Right lobe of liver (tissue), 6 donors: ENCODE measurements around the gene LRRC45. TPM values are rescaled to one million over a fixed set of nuclear protein-coding genes. Genes with fewer than 3 reads are reported as not detected.

ENCODE experiments used
- ATAC-seq, 4 donors: fragments of 200-7000 bp; cut with Tn5 transposase; one replicate each; pipeline ENCODE4 v1.9.1; 2020; ENCODE audit warnings: mild to moderate bottlenecking in 4 of 4, moderate library complexity in 4 of 4
- DNase-seq, 3 donors: peaks; one replicate each; pipeline ENCODE4 v3.0.0-alpha.2; 2020
- H3K27ac ChIP-seq, 3 donors: fragments of 200-600 bp; one replicate each; pipeline ENCODE4 v1.8.0; 2022
- H3K27me3 ChIP-seq, 2 donors: fragments of 200-600 bp; one replicate each; pipeline ENCODE4 v1.8.0; 2022
- H3K36me3 ChIP-seq, 4 donors: fragments of 200-600 bp; sonication (generic) in 1 of 4; one replicate each; pipeline versions ENCODE4 v1.5.1 to v1.8.0; 2017 to 2022; ENCODE audit warnings: control low read depth in 1 of 4
- H3K4me1 ChIP-seq, 4 donors: fragments of 200-600 bp; sonication (generic) in 1 of 4; one replicate each; pipeline versions ENCODE4 v1.5.1 to v1.8.0; 2017 to 2022; ENCODE audit warnings: control low read depth in 1 of 4
- H3K4me3 ChIP-seq, 3 donors: fragments of 200-600 bp; one replicate each; pipeline ENCODE4 v1.8.0; 2022
- H3K9me3 ChIP-seq, 4 donors: fragments of 200-600 bp; sonication (generic) in 1 of 4; one replicate each; pipeline versions ENCODE4 v1.5.1 to v1.8.0; 2017 to 2022; ENCODE audit warnings: control low read depth in 1 of 4
- POLR2A ChIP-seq: fragments of 450-650 bp; IDR thresholded peaks from one replicate; pipeline ENCODE4 v1.6.1; 2017; ENCODE audit warnings: antibody characterized with exemption, mild to moderate bottlenecking
- WGBS: methylation state at CpG from one replicate; pipeline ENCODE4 v1.1.6; 2018; ENCODE audit warnings: low coverage, low lambda C conversion rate; ENCODE audit not compliant: insufficient coverage; ENCODE audit errors: missing lambda C conversion rate; 5-methylcytosine and 5-hydroxymethylcytosine counted together
- intact Hi-C, 2 donors: fragments of 100-400 bp; cut with DNase I; formaldehyde crosslinking; loops; one replicate each; pipeline versions ENCODE4 v1.11.2 to v1.14.1; 2022
- total RNA-seq, 6 experiments: library from RNA; depleted of rRNA in 2 of 6; stranded (reverse); fragments of >200 nt in 2 of 6; fragmentation: NEBNext Ultra II Directional in 3 of 6; extraction: Animal tissue kit (Norgen Biotek cat#: 25700) in 3 of 6; gene quantifications; one replicate each; pipeline versions ENCODE4 v1.1.0 to v1.2.4, GENCODE V29; 2016 to 2023
- TF ChIP-seq, protein P1 (sequence below), 4 donors: fragments of 200-600 bp in 3 of 4; fragments of 450-650 bp in 1 of 4; IDR thresholded peaks; one replicate each; pipeline versions ENCODE4 v1.5.1 to v1.8.0; 2016 to 2022; ENCODE audit warnings: antibody characterized with exemption in 4 of 4, mild to moderate bottlenecking in 2 of 4
- donor health status: DM: no; HTN: yes; CAD: no.
- donor health status: DM: no; HTN: no; CAD: no.
- donor health status: DM: no; HTN: no; CAD: no.
- donor health status: DM: no; HTN: yes; CAD: no.
- donor health status: DM: no; HTN: yes; CAD: no.

Gene LRRC45
- total RNA-seq, 6 experiments from 2014 or later: 4.9 to 15.6 (median 11.9) TPM

DNA sequence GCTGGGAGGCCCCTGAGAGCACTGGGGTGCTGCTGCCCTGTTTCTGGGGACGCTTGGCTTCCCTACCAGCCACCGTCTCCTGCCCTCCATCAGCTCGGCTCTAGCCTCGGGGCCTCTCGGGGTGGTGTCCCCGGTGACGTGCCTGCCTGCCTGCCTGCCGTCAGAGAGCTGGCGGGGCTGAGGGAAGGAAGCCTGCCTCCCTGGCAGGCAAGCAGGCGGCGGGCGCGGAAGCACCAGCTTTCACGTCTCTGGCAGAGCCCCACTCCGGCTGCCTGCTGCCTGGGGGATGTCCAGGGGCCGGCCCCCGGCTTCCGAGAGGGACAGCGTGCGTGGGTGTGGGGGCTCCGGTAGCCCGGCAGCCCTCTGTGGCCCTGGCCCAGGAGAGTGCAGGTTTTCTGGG is 9.8 kb upstream of the LRRC45 start:
- H3K36me3 ChIP-seq: peaks cover 0 to 17% (median 0%) of the 10 kb centered on the region in 4 donors
- intact Hi-C loops: loop anchor here in 1 of 2 donors (10.0 kb wide), 1 partner anchor 129 kb away; no protein-coding TSS in a partner anchor
- ATAC-seq (no peak), DNase-seq (no peak)
- H3K4me1 ChIP-seq: no peaks in the 10 kb centered on the region
- H3K27ac ChIP-seq: no peak overlapping the region
- WGBS: no CpG with 5 or more reads among the region's 22 CpGs
- H3K9me3 ChIP-seq: no peaks in the 10 kb centered on the region
- H3K27me3 ChIP-seq: no peaks in the 10 kb centered on the region
- H3K4me3 ChIP-seq: no peak overlapping the region
- TF ChIP-seq, protein P1, sequence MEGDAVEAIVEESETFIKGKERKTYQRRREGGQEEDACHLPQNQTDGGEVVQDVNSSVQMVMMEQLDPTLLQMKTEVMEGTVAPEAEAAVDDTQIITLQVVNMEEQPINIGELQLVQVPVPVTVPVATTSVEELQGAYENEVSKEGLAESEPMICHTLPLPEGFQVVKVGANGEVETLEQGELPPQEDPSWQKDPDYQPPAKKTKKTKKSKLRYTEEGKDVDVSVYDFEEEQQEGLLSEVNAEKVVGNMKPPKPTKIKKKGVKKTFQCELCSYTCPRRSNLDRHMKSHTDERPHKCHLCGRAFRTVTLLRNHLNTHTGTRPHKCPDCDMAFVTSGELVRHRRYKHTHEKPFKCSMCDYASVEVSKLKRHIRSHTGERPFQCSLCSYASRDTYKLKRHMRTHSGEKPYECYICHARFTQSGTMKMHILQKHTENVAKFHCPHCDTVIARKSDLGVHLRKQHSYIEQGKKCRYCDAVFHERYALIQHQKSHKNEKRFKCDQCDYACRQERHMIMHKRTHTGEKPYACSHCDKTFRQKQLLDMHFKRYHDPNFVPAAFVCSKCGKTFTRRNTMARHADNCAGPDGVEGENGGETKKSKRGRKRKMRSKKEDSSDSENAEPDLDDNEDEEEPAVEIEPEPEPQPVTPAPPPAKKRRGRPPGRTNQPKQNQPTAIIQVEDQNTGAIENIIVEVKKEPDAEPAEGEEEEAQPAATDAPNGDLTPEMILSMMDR (IDR thresholded peaks at IDR 0.05): no peak
- TF ChIP-seq POLR2A: no peak

DNA sequence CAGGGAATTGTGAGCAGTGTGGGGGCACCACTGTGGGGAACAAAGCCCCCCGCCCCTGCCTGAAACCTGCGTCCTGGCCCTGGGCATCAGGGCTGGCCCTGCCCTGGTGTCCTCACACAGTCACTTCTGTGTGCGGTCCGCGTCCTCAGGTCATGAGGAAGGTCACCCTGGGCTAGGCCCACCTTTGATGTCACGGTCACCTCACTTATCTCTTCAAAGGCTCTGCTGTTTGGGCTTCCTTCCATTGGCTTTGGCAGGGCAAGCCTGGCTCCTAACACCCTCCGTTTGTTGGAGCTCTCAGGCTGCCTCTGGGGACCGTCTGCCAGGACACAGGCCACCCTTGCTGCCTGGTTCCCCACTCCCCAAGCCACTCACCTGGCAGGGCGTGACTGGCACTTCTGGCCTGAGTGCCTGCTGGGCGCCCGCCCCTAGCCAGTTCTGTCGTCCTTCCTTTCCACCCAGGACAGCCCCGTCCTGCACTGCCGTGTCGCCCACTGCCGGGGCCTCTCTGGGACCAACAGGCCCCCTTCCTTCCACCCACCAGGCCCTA is 9.3 kb upstream of the LRRC45 start:
- intact Hi-C loops: loop anchor here in 1 of 2 donors (10.0 kb wide), 1 partner anchor 129 kb away; no protein-coding TSS in a partner anchor
- 91% methylated on average over 9 of the region's 16 CpGs for WGBS
- no peak for DNase-seq
- H3K4me1 ChIP-seq: no peaks in the 10 kb centered on the region
- H3K27me3 ChIP-seq: no peaks in the 10 kb centered on the region
- H3K9me3 ChIP-seq: no peaks in the 10 kb centered on the region
- peaks cover 0 to 17% (median 0%) of the 10 kb centered on the region in 4 donors for H3K36me3 ChIP-seq
- H3K4me3 ChIP-seq: no peak overlapping the region
- H3K27ac ChIP-seq: no peak overlapping the region
- no peak for TF ChIP-seq POLR2A
- TF ChIP-seq, protein P1 (IDR thresholded peaks at IDR 0.05): no peak
- ATAC-seq: no peak

DNA sequence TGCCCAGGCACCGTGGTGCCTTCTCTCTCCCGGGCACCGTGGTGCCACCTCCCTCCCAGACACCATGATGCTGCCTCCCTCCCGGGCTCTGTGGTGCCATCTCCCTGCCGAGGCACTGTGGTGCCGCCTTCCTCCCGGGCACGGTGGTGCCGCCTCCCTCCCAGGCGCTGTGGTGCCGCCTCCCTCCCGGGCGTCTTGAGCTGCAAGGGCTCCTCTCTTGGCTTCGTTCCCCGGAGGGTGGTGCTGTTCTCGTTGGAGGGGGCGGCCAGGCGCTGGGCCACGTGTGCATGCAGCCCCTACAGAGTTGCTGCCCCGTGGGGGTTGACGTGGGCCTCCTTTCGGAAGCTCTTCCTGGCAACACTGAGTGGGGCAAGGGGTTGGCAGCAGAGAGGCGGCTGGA is 8.7 kb upstream of the LRRC45 start:
- TF ChIP-seq, protein P1 (IDR thresholded peaks at IDR 0.05): no peak
- no peak for TF ChIP-seq POLR2A

DNA sequence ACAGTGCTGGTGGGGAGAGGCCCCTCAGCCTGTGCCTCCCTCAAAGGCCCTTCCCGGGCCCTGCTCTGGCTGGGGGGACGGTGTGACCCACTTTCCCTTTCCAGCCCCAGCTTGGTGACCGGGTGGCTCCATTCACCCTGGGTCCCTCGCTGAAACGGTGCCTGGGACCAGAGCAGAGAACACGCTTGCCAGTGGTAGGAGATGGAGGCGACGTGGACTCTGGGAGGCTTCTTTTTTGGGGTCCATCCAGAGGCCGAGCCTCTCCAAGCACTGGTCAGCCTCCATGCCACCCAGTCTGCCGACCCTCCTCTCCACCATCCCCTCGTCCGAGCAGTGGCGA is 8.2 kb upstream of the LRRC45 start:
- DNase-seq: no peak
- TF ChIP-seq, protein P1 (IDR thresholded peaks at IDR 0.05): no peak
- no peak for TF ChIP-seq POLR2A
- WGBS: no CpG with 5 or more reads among the region's 13 CpGs
- H3K27me3 ChIP-seq: no peaks in the 10 kb centered on the region
- peaks cover 0 to 17% (median 0%) of the 10 kb centered on the region in 4 donors for H3K36me3 ChIP-seq
- intact Hi-C loops: loop anchor here (5.0 to 10.0 kb wide), 3 partner anchors 53 to 130 kb away; partner anchors contain the start of gene NOTUM (in 1 of the 2)
- ATAC-seq: no peak
- no peaks in the 10 kb centered on the region for H3K9me3 ChIP-seq
- no peak overlapping the region for H3K4me3 ChIP-seq
- H3K4me1 ChIP-seq: peaks cover 0 to 4% (median 0%) of the 10 kb centered on the region in 4 donors
- no peak overlapping the region for H3K27ac ChIP-seq

More for the DNA sequence above, 8.7 kb upstream of the LRRC45 start:
- H3K27ac ChIP-seq: no peak overlapping the region
- H3K27me3 ChIP-seq: no peaks in the 10 kb centered on the region
- H3K9me3 ChIP-seq: no peaks in the 10 kb centered on the region
- DNase-seq (no peak), ATAC-seq (no peak)
- H3K4me1 ChIP-seq: peaks cover 0 to under 1% (median 0%) of the 10 kb centered on the region in 4 donors
- H3K4me3 ChIP-seq: no peak overlapping the region
- peaks cover 0 to 17% (median 0%) of the 10 kb centered on the region in 4 donors for H3K36me3 ChIP-seq
- no CpG with 5 or more reads among the region's 23 CpGs for WGBS
- intact Hi-C loops: loop anchor here in 1 of 2 donors (10.0 kb wide), 1 partner anchor 130 kb away; no protein-coding TSS in a partner anchor
